A549 treated with dexamethasone at 1 μM for 4 hours (cell line): ENCODE results near the gene SF1. TPM values are rescaled to one million over a fixed set of nuclear protein-coding genes. Genes with fewer than 3 reads are reported as not detected.

ENCODE experiments used
- total RNA-seq: library from RNA; stranded (reverse); fragments of 200-300 nt; extraction: Qiagen RNA extraction; gene quantifications from 5 replicates; pipeline ENCODE4 v1.2.3, GENCODE V29; 2022

The SF1 gene
- total RNA-seq: 167 to 200 TPM (median 182 TPM) in 5 replicates

GRCh38 chr11:64778473-64779298, at the start of gene SF1:
Gene SF1, minus strand, starts transcription at chr11:64778542. Its CDS starts 150 bp downstream, at chr11:64778392.

GRCh38 chr11:64810271-64810890, 32.0 kb upstream of the SF1 start, which contains the start of gene MEN1:
Gene MEN1, minus strand, starts transcription at chr11:64810551. Its CDS starts 442 bp downstream, at chr11:64810109.

DNA sequence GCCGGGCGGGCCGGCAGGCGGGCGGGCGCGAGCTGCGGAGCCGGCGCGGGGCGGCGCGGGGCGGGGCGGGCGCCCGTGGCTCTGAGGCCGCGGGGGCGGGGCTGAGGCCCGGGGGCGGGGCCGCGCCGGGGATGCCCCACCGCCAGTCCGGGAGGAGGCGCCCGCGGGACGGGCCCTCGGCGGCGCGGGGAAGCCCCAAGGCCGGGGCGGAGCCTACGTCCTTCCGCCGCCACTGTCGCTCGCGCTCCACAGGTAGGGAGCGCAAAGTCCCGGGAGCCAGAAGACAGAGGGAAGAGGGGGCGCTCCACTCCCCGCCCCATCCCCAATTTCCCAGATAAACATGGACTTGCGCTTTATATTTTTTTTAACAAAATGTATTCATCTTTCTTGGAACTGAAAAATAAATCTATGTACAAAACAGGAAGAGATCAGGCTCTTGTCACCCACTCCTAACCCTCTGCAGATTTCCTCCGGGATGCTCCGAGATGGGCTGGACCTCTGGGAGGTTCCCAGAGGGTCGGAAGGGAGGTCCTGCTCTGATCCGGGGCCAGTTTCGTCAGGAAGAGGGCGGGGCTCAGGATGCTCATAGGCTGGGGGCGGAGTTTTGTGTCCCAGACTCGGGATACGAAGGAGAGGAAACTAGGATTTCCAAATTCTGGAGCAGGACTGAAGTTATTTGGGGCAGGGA, 25.0 kb upstream of the SF1 start, which contains the start of gene MAP4K2:
Gene MAP4K2 (minus strand): TSS at position 57 of the 688 bp plus-strand sequence. CDS start 65 bp downstream, outside the sequence.

GRCh38 chr11:64759722-64760719, 18.3 kb downstream of the SF1 start, which contains the start of gene PYGM:
Gene PYGM, minus strand, starts transcription at chr11:64759974. Its CDS starts 76 bp downstream, at chr11:64759898.

DNA sequence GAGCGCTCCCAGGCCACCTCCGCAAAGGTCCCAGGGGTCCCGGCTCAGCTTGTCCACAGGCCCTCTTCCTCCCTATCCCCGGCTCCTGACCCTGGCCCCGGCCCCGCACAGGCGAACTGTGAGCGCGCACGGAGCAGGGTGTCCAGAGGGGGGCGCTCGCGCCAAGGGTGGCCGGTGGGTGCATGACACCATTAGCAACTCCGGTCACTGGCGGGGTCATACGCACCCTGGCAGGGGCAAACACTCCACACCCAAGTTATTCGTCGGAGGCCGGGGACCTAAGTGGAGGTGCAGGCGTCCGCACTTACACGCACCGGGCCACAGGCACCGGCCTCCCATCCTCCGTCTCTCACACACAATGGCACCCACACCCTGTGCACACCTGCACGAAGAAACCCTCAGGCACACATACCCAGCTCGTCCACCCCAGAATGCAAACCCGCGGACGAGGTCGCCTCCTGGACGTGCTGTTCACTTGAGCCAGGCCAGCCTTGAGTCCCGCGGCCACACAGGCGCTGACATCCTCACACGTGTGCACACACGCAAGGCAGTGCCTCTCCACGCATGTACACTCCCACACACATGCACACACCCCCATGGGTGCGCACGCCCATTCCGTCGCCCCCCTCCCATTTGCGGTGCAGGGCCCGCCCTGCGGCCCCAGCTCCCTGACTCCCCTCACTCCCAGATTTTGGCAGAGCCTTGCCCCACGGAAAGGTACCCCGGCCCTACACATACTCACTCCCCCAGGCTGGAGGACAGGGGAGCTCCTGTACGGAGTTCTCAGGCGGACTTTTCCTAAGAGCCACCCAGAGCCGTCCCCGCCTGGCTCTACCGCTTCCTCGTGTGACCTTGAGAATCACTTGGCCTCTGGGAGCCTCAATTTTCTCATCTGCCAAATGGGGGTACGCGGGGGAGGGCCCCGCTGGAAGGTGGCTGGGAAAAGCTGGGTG, 34.5 kb downstream of the SF1 start, which contains the start of gene RASGRP2:
Gene RASGRP2 (minus strand): TSS at position 552 of the 953 bp plus-strand sequence. CDS start 1,276 bp downstream, outside the sequence.

DNA sequence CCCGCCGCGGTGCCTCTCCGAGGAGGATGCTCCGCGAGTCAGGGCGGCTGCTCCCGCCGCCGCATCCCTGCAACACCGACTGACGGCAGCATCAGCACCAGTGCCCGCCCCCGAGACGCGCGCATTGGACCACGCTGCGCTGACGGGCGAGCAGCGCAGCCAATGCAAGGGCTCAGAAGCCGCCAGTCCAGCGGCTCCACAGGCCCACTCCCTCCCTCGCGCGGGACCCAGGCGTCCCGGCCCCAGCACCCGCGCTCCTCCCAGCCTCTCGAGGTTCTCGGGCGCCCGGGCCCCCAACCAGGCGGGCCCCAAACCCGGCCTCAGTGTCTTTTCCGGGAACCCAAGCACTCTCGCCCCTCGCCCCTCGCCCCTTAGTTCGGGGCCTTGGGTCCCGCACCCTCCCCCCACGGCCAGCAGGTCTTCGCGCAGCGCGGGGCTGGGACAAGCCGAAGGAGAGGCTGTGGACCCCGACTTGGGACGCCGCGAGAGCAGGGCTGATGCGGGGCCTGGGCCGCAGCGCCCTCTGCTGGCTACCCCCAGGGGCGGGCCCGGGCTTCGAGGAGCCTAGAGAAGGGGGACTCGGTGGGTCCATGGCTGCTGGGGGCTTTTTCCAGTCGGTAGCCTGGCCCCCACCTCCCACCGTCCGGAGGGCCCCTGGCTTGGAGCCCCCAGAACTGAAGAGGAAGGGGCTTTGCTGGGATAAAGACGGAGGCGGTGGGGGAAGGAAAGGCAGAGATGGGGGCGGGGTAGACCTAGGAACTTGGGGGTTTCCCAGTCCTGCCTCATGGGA, 55.0 kb downstream of the SF1 start, which contains the start of gene NRXN2:
Gene NRXN2 (minus strand): TSS at position 81 of the 790 bp plus-strand sequence. CDS start 9,498 bp downstream, outside the sequence.

Other genes with a start within 250 kb of the SF1 start
- 0.03 to 0.09 TPM (median 0.06 TPM) in 4 of 5 replicates, not detected in the other for gene SLC22A11, start 222.6 kb downstream of the SF1 start, total RNA-seq
- gene SLC22A12, start 187.3 kb downstream of the SF1 start, total RNA-seq: not detected in 5 replicates
- 0.13 to 0.31 TPM (median 0.20 TPM) in 5 replicates for gene NRXN2, start 55.3 kb downstream of the SF1 start, total RNA-seq
- gene RASGRP2, start 34.4 kb downstream of the SF1 start, total RNA-seq: 0.71 to 2.2 TPM (median 1.6 TPM) in 5 replicates
- gene PYGM, start 18.6 kb downstream of the SF1 start, total RNA-seq: 0.17 to 0.69 TPM (median 0.39 TPM) in 5 replicates
- gene MAP4K2, start 24.7 kb upstream of the SF1 start, total RNA-seq: 5.4 to 9.2 TPM (median 8.5 TPM) in 5 replicates
- 23.5 to 42.2 TPM (median 41.1 TPM) in 5 replicates for gene MEN1, start 32.0 kb upstream of the SF1 start, total RNA-seq
- 1.0 to 1.6 TPM (median 1.5 TPM) in 5 replicates for gene CDC42BPG, start 66.1 kb upstream of the SF1 start, total RNA-seq
- 83.3 to 124 TPM (median 119 TPM) in 5 replicates for gene EHD1, start 100.1 kb upstream of the SF1 start, total RNA-seq
- 11.0 to 20.8 TPM (median 19.2 TPM) in 5 replicates for gene ATG2A, start 138.7 kb upstream of the SF1 start, total RNA-seq
- gene PPP2R5B, start 146.1 kb upstream of the SF1 start, total RNA-seq: 3.5 to 4.4 TPM (median 4.1 TPM) in 5 replicates
- gene GPHA2, start 157.4 kb upstream of the SF1 start, total RNA-seq: not detected in 5 replicates
- gene MAJIN, start 193.6 kb upstream of the SF1 start, total RNA-seq: not detected in 5 replicates
- gene BATF2, start 218.4 kb upstream of the SF1 start, total RNA-seq: 0.33 to 0.65 TPM (median 0.47 TPM) in 5 replicates
- 172 to 187 TPM (median 178 TPM) in 5 replicates for gene ARL2, start 235.6 kb upstream of the SF1 start, total RNA-seq
- 18.9 to 23.9 TPM (median 22.8 TPM) in 5 replicates for gene SNX15, start 248.9 kb upstream of the SF1 start, total RNA-seq